Suprapubic skin (tissue), 4 donors: Measurements from ENCODE around the gene VAV2. TPM values are rescaled to one million over a fixed set of nuclear protein-coding genes. Genes with fewer than 3 reads are reported as not detected.

Experiments
- DNase-seq, 2 donors: peaks; one replicate each; pipeline ENCODE4 v3.0.0-alpha.2; 2019; ENCODE audit warnings: low spot score in 2 of 2
- H3K27ac ChIP-seq: fragments of 200-600 bp; sonication (generic); one replicate; pipeline ENCODE4 v1.5.1; 2019
- H3K27me3 ChIP-seq: fragments of 200-600 bp; sonication (generic); one replicate; pipeline ENCODE4 v1.5.1; 2019
- H3K36me3 ChIP-seq: fragments of 200-600 bp; sonication (generic); one replicate; pipeline ENCODE4 v1.5.1; 2019
- H3K4me1 ChIP-seq: fragments of 200-600 bp; sonication (generic); one replicate; pipeline ENCODE4 v1.5.1; 2019
- H3K4me3 ChIP-seq: fragments of 200-600 bp; sonication (generic); one replicate; pipeline ENCODE4 v1.5.1; 2019; ENCODE audit warnings: mild to moderate bottlenecking
- H3K9me3 ChIP-seq: fragments of 200-600 bp; sonication (generic); one replicate; pipeline ENCODE4 v1.5.1; 2019
- EP300 ChIP-seq: sonication (generic); formaldehyde crosslinking; IDR thresholded peaks from one replicate; pipeline ENCODE4 v1.6.1; 2017; ENCODE audit warnings: antibody characterized with exemption
- POLR2A ChIP-seq, 2 donors: fragments of 450-650 bp; IDR thresholded peaks; one replicate each; pipeline ENCODE4 v1.6.1; 2017; ENCODE audit warnings: antibody characterized with exemption in 2 of 2, mild to moderate bottlenecking in 2 of 2, moderate library complexity in 2 of 2
- POLR2AphosphoS5 ChIP-seq, 3 donors: sonication (generic); formaldehyde crosslinking; IDR thresholded peaks; one replicate each; pipeline ENCODE4 v1.6.1; 2017; ENCODE audit warnings: antibody characterized with exemption in 3 of 3
- WGBS: methylation state at CpG from one replicate; pipeline ENCODE4 v1.1.5; 2018; 5-methylcytosine and 5-hydroxymethylcytosine counted together
- total RNA-seq, 4 donors: library from RNA; depleted of rRNA; stranded (reverse); fragments of >200 nt; gene quantifications; one replicate each; pipeline ENCODE4 v1.1.0, GENCODE V29; 2016
- TF ChIP-seq, protein P1 (sequence below), 2 donors: fragments of 200-600 bp in 1 of 2; fragments of 450-650 bp in 1 of 2; sonication (generic) in 1 of 2; IDR thresholded peaks; one replicate each; pipeline ENCODE4 v1.5.1; 2016 to 2019; ENCODE audit warnings: antibody characterized with exemption in 2 of 2, mild to moderate bottlenecking in 1 of 2, moderate library complexity in 1 of 2

The VAV2 gene
- total RNA-seq, 4 donors from 2014 or later: 5.2 to 10.3 (median 6.4) TPM

DNA sequence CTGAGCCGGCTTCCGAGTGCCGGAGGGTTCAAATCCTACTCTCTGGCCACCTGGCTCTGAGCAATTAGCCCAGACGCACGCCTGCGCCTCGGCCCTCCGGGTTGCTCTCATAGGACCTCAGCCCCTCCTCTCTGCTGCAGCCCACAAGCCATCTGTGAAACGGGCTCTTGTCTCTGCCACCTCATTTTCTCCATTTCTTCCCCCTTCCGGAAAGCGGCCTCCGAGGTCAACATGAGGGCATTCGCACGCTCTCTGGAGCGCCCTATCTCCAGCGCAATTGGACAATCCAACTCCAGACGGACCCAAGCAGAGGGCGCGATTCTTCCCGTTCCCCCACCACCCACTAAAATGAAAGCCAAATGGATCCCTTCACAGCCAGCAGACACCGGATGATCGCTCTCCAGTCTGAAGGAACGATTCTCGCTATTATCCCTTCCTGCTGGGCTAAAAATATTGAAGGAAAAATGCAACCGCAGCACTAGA lies 41.5 kb downstream of the VAV2 start:
- H3K27me3 ChIP-seq: no peaks in the 10 kb centered on the region
- H3K27ac ChIP-seq: no peak overlapping the region
- WGBS: 83% methylated on average over 25 of the region's 25 CpGs
- H3K36me3 ChIP-seq: no peaks in the 10 kb centered on the region
- DNase-seq: no peak
- peaks cover 4% of the 10 kb centered on the region for H3K4me1 ChIP-seq
- H3K4me3 ChIP-seq: no peak overlapping the region
- TF ChIP-seq, protein P1, sequence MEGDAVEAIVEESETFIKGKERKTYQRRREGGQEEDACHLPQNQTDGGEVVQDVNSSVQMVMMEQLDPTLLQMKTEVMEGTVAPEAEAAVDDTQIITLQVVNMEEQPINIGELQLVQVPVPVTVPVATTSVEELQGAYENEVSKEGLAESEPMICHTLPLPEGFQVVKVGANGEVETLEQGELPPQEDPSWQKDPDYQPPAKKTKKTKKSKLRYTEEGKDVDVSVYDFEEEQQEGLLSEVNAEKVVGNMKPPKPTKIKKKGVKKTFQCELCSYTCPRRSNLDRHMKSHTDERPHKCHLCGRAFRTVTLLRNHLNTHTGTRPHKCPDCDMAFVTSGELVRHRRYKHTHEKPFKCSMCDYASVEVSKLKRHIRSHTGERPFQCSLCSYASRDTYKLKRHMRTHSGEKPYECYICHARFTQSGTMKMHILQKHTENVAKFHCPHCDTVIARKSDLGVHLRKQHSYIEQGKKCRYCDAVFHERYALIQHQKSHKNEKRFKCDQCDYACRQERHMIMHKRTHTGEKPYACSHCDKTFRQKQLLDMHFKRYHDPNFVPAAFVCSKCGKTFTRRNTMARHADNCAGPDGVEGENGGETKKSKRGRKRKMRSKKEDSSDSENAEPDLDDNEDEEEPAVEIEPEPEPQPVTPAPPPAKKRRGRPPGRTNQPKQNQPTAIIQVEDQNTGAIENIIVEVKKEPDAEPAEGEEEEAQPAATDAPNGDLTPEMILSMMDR (IDR thresholded peaks at IDR 0.05): no peak
- TF ChIP-seq POLR2AphosphoS5 (IDR thresholded peaks at IDR 0.05) (no peak), POLR2A (IDR thresholded peaks at IDR 0.05) (no peak), EP300 (no peak)
- no peaks in the 10 kb centered on the region for H3K9me3 ChIP-seq

DNA sequence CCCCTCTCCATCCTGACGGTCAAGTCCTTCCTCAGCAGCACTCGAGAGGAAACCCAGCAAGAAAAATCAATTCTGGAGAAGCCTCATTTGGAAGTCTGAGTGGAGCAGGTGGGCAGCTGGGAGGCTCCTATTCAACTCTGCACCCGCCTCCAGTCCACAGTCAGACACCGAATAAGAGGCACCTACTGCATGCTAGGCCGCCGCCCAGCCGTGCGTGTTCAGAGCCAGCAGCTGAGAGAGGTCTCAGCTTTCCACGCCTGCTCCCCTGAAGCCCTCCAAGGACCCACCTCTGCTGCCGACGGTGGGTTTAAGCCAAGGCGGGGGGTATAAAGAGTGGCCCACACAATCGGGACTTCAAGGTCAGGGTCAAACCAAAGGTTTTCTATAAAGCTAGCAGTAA lies 41.9 kb downstream of the VAV2 start:
- DNase-seq: no peak
- H3K27me3 ChIP-seq: no peaks in the 10 kb centered on the region
- no peak overlapping the region for H3K4me3 ChIP-seq
- TF ChIP-seq POLR2AphosphoS5 (IDR thresholded peaks at IDR 0.05) (no peak), EP300 (no peak), POLR2A (IDR thresholded peaks at IDR 0.05) (no peak)
- TF ChIP-seq, protein P1 (IDR thresholded peaks at IDR 0.05): no peak
- 88% methylated on average over 7 of the region's 13 CpGs for WGBS
- H3K27ac ChIP-seq: no peak overlapping the region
- H3K36me3 ChIP-seq: no peaks in the 10 kb centered on the region
- no peaks in the 10 kb centered on the region for H3K9me3 ChIP-seq
- peaks cover 7% of the 10 kb centered on the region for H3K4me1 ChIP-seq

DNA sequence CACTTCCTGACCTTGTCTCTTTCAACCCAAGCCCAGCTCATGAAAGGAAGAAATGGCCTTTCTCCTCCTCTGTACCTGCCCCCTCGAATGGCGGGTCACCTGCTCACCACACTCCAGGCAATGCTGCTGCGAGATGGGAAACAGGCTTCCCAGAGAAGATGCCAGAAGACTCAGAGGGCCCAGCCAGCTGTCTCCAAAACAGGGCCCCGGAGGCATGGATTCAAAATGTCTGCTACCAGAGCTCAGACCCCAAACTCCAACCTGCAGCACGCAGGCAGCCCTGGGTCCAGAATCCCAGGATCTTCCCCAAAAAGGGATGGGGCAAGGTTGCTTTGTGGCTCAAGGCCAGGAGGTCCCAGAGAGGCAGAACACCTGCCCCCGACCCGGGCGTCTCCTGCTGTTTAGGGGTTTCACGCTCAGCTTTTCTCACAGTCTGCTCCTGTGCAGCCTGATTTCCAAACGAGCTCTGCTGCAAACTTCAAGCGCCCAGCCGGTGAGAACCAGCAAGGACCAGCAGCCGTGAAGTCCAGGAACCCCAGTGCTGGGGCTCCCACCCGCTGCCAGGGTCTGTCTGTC lies 42.5 kb downstream of the VAV2 start:
- TF ChIP-seq POLR2A (IDR thresholded peaks at IDR 0.05) (no peak), EP300 (no peak), POLR2AphosphoS5 (IDR thresholded peaks at IDR 0.05) (no peak)
- TF ChIP-seq, protein P1 (IDR thresholded peaks at IDR 0.05): no peak
- 86% methylated on average over 5 of the region's 14 CpGs for WGBS

DNA sequence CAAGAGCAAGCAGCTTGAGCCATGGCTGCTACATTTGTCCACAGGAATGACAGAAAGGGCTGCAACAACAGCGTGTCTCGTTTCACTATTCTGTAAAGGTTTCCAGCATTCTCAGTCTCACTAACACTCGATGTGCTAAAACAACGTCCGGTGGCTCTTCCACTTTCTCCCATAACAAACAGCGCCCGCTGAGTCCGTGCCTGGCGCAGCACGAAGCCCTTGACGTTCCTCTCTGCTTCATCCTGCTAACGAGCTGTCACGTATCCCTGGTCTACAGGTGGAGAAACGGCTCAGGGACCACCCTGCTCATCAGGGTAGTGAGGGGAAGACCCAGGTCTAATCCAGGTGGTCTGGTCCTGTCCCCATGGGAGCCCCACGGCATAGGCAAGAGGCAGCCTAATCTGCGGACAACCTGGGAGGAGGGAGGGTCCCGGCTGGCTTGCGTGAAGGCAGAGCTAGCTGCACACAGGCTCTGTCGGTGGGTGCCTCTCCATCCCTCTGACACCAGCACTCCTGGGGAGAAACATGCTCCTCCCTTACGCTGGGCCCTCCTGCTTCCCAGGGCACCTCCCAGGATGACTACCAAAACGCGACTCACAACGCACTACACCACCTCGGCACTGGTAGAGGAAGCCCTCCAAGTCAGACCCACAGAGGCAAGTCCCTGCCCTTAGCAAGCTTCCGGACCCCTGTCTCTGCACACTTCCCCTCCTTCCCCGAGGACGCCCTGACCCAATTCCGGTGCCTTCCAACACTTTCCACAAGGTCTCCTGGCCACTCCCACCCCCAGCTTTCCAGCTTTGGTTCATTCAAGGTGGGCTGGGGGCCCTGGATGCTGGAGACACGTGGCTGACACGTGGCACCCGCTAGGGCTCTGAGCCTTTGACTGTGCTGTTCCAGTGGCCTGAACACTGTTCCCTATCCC lies 43.3 kb downstream of the VAV2 start:
- Histone ChIP-seq H3K4me1 (peaks cover 11% of the 10 kb centered on the region), H3K27ac (no peak overlapping the region), H3K27me3 (no peaks in the 10 kb centered on the region), H3K4me3 (no peak overlapping the region), H3K36me3 (no peaks in the 10 kb centered on the region), H3K9me3 (no peaks in the 10 kb centered on the region)
- no peak for TF ChIP-seq EP300
- no peak for TF ChIP-seq POLR2AphosphoS5 (IDR thresholded peaks at IDR 0.05)
- TF ChIP-seq, protein P1 (IDR thresholded peaks at IDR 0.05): no peak
- no peak for TF ChIP-seq POLR2A (IDR thresholded peaks at IDR 0.05)
- WGBS: 94% methylated on average over 30 of the region's 31 CpGs
- no peak for DNase-seq

More for the DNA sequence above, 42.5 kb downstream of the VAV2 start:
- DNase-seq: no peak
- Histone ChIP-seq H3K27me3 (no peaks in the 10 kb centered on the region), H3K9me3 (no peaks in the 10 kb centered on the region), H3K4me3 (no peak overlapping the region), H3K36me3 (no peaks in the 10 kb centered on the region), H3K27ac (no peak overlapping the region), H3K4me1 (peaks cover 9% of the 10 kb centered on the region)

DNA sequence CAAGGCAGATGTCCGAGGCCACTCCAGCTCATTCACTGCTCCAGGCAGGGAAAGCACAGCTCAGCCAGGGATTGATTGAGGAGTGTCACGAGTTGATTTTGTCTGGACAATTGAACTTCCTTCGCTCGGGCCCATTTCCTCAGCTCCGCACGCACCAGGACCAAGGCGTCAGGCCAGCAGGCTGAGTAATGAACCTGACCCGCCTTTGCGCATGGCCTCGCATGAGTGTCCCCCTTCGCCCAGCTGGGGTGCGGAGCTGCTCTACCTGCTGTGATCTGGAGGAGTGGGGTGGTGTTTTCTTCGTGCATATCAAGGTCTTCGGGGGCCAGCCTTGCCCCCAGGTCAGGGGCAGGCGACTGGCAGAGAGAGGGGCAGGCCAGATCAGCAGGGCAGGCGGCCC lies 44.0 kb downstream of the VAV2 start:
- peaks cover 11% of the 10 kb centered on the region for H3K4me1 ChIP-seq
- H3K27ac ChIP-seq: no peak overlapping the region
- 75% methylated on average over 1 of the region's 16 CpGs for WGBS

More for the DNA sequence above, 44.0 kb downstream of the VAV2 start:
- TF ChIP-seq, protein P1 (IDR thresholded peaks at IDR 0.05): no peak
- TF ChIP-seq POLR2AphosphoS5 (IDR thresholded peaks at IDR 0.05): no peak
- no peak for TF ChIP-seq EP300
- no peak for TF ChIP-seq POLR2A (IDR thresholded peaks at IDR 0.05)
- H3K4me3 ChIP-seq: no peak overlapping the region
- no peaks in the 10 kb centered on the region for H3K27me3 ChIP-seq
- no peak for DNase-seq
- H3K36me3 ChIP-seq: no peaks in the 10 kb centered on the region
- H3K9me3 ChIP-seq: no peaks in the 10 kb centered on the region
